WERI-Rb-1 (cell line): ENCODE data around the gene VEGFA.
A peak's percentile ranks its signal among the peaks of the same experiment; 100 is the strongest.

ENCODE experiments used
- DNase-seq: peaks from one replicate; pipeline ENCODE4 v3.0.0-alpha.2; 2020
- H3K27ac ChIP-seq: fragments of 250-450 bp; sonication (Bioruptor Pico); 2 replicates; pipeline ENCODE4 v1.5.1; 2020; ENCODE audit warnings: mild to moderate bottlenecking, moderate library complexity
- H3K27me3 ChIP-seq: fragments of 250-450 bp; sonication (Bioruptor Pico); 2 replicates; pipeline ENCODE4 v1.5.1; 2021; ENCODE audit warnings: mild to moderate bottlenecking, low read depth, moderate library complexity; ENCODE audit not compliant: insufficient read depth, severe bottlenecking
- H3K36me3 ChIP-seq: fragments of 250-450 bp; sonication (Bioruptor Pico); 2 replicates; pipeline ENCODE4 v1.5.1; 2020; ENCODE audit warnings: mild to moderate bottlenecking, moderate library complexity
- H3K4me3 ChIP-seq: 2 replicates; pipeline ENCODE4 v1.5.1; 2011; ENCODE audit warnings: low read depth, mild to moderate bottlenecking, control low read depth, low read length
- H3K9me3 ChIP-seq: fragments of 250-450 bp; sonication (Bioruptor Pico); 2 replicates; pipeline ENCODE4 v1.5.1; 2021; ENCODE audit warnings: mild to moderate bottlenecking, moderate library complexity; ENCODE audit not compliant: severe bottlenecking
- CTCF ChIP-seq: IDR thresholded peaks from 2 replicates; pipeline ENCODE4 v1.5.1; 2011; ENCODE audit warnings: low read depth, mild to moderate bottlenecking, control low read depth, inconsistent platforms, low read length

VEGFA gene

GRCh38 chr6:43769526-43770371 is at the start of gene VEGFA:
Gene VEGFA (plus strand): TSS chr6:43770211.
- DNase-seq: peak; percentile 96
- H3K9me3 ChIP-seq: no peaks in the 10 kb centered on the region

GRCh38 chr6:43720999-43721398 is 49.0 kb upstream of the VEGFA start:
- no peak overlapping the region for H3K27ac ChIP-seq
- no peaks in the 10 kb centered on the region for H3K9me3 ChIP-seq
- TF ChIP-seq CTCF: no peak
- DNase-seq: no peak
- no peak overlapping the region for H3K4me3 ChIP-seq
- H3K27me3 ChIP-seq: peaks cover 2% of the 10 kb centered on the region
- no peaks in the 10 kb centered on the region for H3K36me3 ChIP-seq

More at GRCh38 chr6:43769526-43770371, at the start of gene VEGFA:
- Histone ChIP-seq H3K36me3 (peaks cover 3% of the 10 kb centered on the region; the same call in 1 of the 2 replicates), H3K4me3 (peak within 1 kb of the TSS; percentile 83), H3K27ac (peak within 1 kb of the TSS; percentile 78), H3K27me3 (no peaks in the 10 kb centered on the region)
- TF ChIP-seq CTCF: peak; percentile 99

- no peak for DNase-seq
- TF ChIP-seq CTCF: no peak
- no peaks in the 10 kb centered on the region for H3K9me3 ChIP-seq
Observed at GRCh38 chr6:43722920-43723545, 47.0 kb upstream of the VEGFA start.

GRCh38 chr6:43723737-43724295 is 46.2 kb upstream of the VEGFA start:
- H3K27ac ChIP-seq: no peak overlapping the region
- TF ChIP-seq CTCF: peak; percentile 97

More at GRCh38 chr6:43722920-43723545, 47.0 kb upstream of the VEGFA start:
- Histone ChIP-seq H3K27ac (no peak overlapping the region), H3K4me3 (no peak overlapping the region), H3K27me3 (peaks cover 2% of the 10 kb centered on the region), H3K36me3 (no peaks in the 10 kb centered on the region)

GRCh38 chr6:43724354-43724753 is 45.7 kb upstream of the VEGFA start:
- Histone ChIP-seq H3K36me3 (no peaks in the 10 kb centered on the region), H3K9me3 (no peaks in the 10 kb centered on the region), H3K27ac (no peak overlapping the region), H3K4me3 (no peak overlapping the region), H3K27me3 (peaks cover 2% of the 10 kb centered on the region)
- DNase-seq: no peak
- TF ChIP-seq CTCF: no peak

More at GRCh38 chr6:43723737-43724295, 46.2 kb upstream of the VEGFA start:
- no peaks in the 10 kb centered on the region for H3K36me3 ChIP-seq
- H3K9me3 ChIP-seq: no peaks in the 10 kb centered on the region
- peak; percentile 92 for DNase-seq
- no peak overlapping the region for H3K4me3 ChIP-seq
- peaks cover 2% of the 10 kb centered on the region for H3K27me3 ChIP-seq
